GM12878 (cell line): ENCODE measurements around the gene CDC25A. TPM values are rescaled to one million over a fixed set of nuclear protein-coding genes. Genes with fewer than 3 reads are reported as not detected.

Experiments
- ATAC-seq: fragments of 200-7000 bp; cut with Tn5 transposase; 3 replicates; pipeline ENCODE4 v1.9.1; 2020; ENCODE audit warnings: mild to moderate bottlenecking, moderate library complexity
- BruUV-seq: library from RNA; stranded (reverse); fragments of 400-500 nt; replicated peaks from 2 replicates; lab custom pipeline; 2021; lab: Mats Ljungman, UMichigan
- CTCF ChIA-PET: fragments of 300-600 bp; sonication (Branson Sonifier 250); formaldehyde crosslinking; extraction: SDS; loops from one replicate; lab custom pipeline; 2021; ENCODE audit warnings: inconsistent platforms; lab: Yijun Ruan, JAX
- POLR2A ChIA-PET: fragments of 350-600 bp; formaldehyde crosslinking; extraction: SDS; loops from one replicate; lab custom pipeline; 2021; ENCODE audit warnings: inconsistent platforms; lab: Charles Lee
- RAD21 ChIA-PET: fragments of 300-600 bp; sonication (Branson Sonifier 250); formaldehyde crosslinking; loops from one replicate; lab custom pipeline; 2023; ENCODE audit warnings: antibody characterized with exemption; ENCODE audit not compliant: unreplicated experiment; lab: Charles Lee
- SMC1A ChIA-PET: fragments of 300-600 bp; sonication (Branson Sonifier 250); formaldehyde crosslinking; loops from one replicate; lab custom pipeline; 2023; ENCODE audit not compliant: unreplicated experiment, uncharacterized antibody; lab: Charles Lee
- DNase-seq: peaks from one replicate; pipeline ENCODE4 v3.0.0-alpha.2; 2011; ENCODE audit warnings: low read depth, low spot score
- FAIRE-seq: peaks from 3 replicates; lab custom pipeline; 2011; peaks lifted over from hg19 to GRCh38; lab: Jason Lieb, UNC
- H2AFZ ChIP-seq: 2 replicates; pipeline ENCODE4 v1.6.0; 2011; ENCODE audit warnings: low read depth, low read length, control low read depth; ENCODE audit not compliant: control insufficient read depth
- H3K27ac ChIP-seq: 2 replicates; pipeline ENCODE4 v1.5.1; 2011; ENCODE audit warnings: control low read depth; ENCODE audit not compliant: control insufficient read depth, insufficient read depth
- H3K27me3 ChIP-seq, 2 experiments: replicated peaks in 1 of 2; 2 replicates each; pipeline versions ENCODE4 v1.6.0 to v1.6.1; 2011; ENCODE audit warnings: low read length in 1 of 2; ENCODE audit not compliant: control insufficient read depth in 2 of 2, insufficient read depth in 2 of 2
- H3K36me3 ChIP-seq, 2 experiments: 2 replicates each; pipeline ENCODE4 v1.5.1; 2011; ENCODE audit warnings: low read length in 1 of 2; ENCODE audit not compliant: control insufficient read depth in 2 of 2, insufficient read depth in 2 of 2
- H3K4me1 ChIP-seq: 2 replicates; pipeline ENCODE4 v1.6.1; 2011; ENCODE audit warnings: mild to moderate bottlenecking, low read length, moderate library complexity, mixed read lengths; ENCODE audit not compliant: control insufficient read depth, insufficient read depth
- H3K4me2 ChIP-seq: 2 replicates; pipeline ENCODE4 v1.6.0; 2011; ENCODE audit warnings: control low read depth; ENCODE audit not compliant: control insufficient read depth, insufficient read depth
- H3K4me3 ChIP-seq: fragments of 200-600 bp; sonication (generic); 2 replicates; pipeline ENCODE4 v1.5.1; 2016
- H3K79me2 ChIP-seq: 2 replicates; pipeline ENCODE4 v1.6.0; 2011; ENCODE audit warnings: low read length; ENCODE audit not compliant: control insufficient read depth, insufficient read depth
- H3K9ac ChIP-seq: 2 replicates; pipeline ENCODE4 v1.8.0; 2011; ENCODE audit warnings: low read length, control low read depth, mixed read lengths; ENCODE audit not compliant: control insufficient read depth, insufficient read depth
- H3K9me3 ChIP-seq: replicated peaks from 3 replicates; pipeline ENCODE4 v1.5.1; 2011; ENCODE audit warnings: mild to moderate bottlenecking, low read length; ENCODE audit not compliant: control insufficient read depth, insufficient read depth
- H4K20me1 ChIP-seq: 2 replicates; pipeline ENCODE4 v1.6.0; 2011; ENCODE audit not compliant: control insufficient read depth, insufficient read depth
- CBX3 ChIP-seq: fragments of 200-600 bp; sonication (generic); IDR thresholded peaks from 2 replicates; pipeline ENCODE4 v1.6.1; 2016; ENCODE audit warnings: low read depth, borderline replicate concordance
- CHD1 ChIP-seq: IDR thresholded peaks from 2 replicates; pipeline ENCODE4 v1.6.1; 2012; ENCODE audit warnings: low read depth, low read length, improper control_type of control experiment
- FOS ChIP-seq: IDR thresholded peaks from 3 replicates; pipeline ENCODE4 v1.6.1; 2011; ENCODE audit warnings: borderline replicate concordance; ENCODE audit not compliant: insufficient read length; ENCODE audit errors: extremely low read depth
- HCFC1 ChIP-seq: fragments of 150-350 bp; IDR thresholded peaks from 2 replicates; pipeline ENCODE4 v1.6.1; 2014; ENCODE audit warnings: low read length
- IKZF1 ChIP-seq: fragments of 450-650 bp; conservative IDR thresholded peaks from 2 replicates; pipeline ENCODE4 v1.6.1; 2017; ENCODE audit warnings: antibody characterized with exemption, mild to moderate bottlenecking
- NFIC ChIP-seq: IDR thresholded peaks from 2 replicates; pipeline ENCODE4 v1.6.1; 2012; ENCODE audit warnings: low read depth, mild to moderate bottlenecking, inconsistent platforms, low read length, moderate library complexity
- POLR2A ChIP-seq: IDR thresholded peaks from 2 replicates; pipeline ENCODE4 v1.6.1; 2011; ENCODE audit warnings: low read depth, mild to moderate bottlenecking, low read length
- RAD21 ChIP-seq: IDR thresholded peaks from 2 replicates; pipeline ENCODE4 v1.6.1; 2011; ENCODE audit warnings: mild to moderate bottlenecking, low read depth, low read length, moderate library complexity; ENCODE audit not compliant: insufficient read depth
- RAD51 ChIP-seq: fragments of 450-650 bp; IDR thresholded peaks from 2 replicates; pipeline ENCODE4 v1.6.1; 2016; ENCODE audit warnings: moderate library complexity, mild to moderate bottlenecking, inconsistent platforms
- TCF3 ChIP-seq: IDR thresholded peaks from 2 replicates; pipeline ENCODE4 v1.6.1; 2012; ENCODE audit warnings: low read depth, mild to moderate bottlenecking, low read length, borderline replicate concordance; ENCODE audit not compliant: insufficient read depth
- ZNF274 ChIP-seq: IDR thresholded peaks from one replicate; pipeline ENCODE4 v1.8.0; 2011; ENCODE audit not compliant: insufficient read length, insufficient read depth
- WGBS: methylation state at CpG from one replicate; pipeline ENCODE4 v1.1.6; 2016; ENCODE audit warnings: low lambda C conversion rate; ENCODE audit not compliant: insufficient replicate concordance, insufficient coverage; ENCODE audit errors: missing lambda C conversion rate; 5-methylcytosine and 5-hydroxymethylcytosine counted together
- in situ Hi-C: fragments of 300-500 bp; cut with MboI; formaldehyde crosslinking; loops from 9 replicates; pipeline ENCODE4 v1.14.3; 2018; ENCODE audit warnings: mixed read lengths
- intact Hi-C: fragments of 100-400 bp; cut with micrococcal nuclease; formaldehyde crosslinking; loops from one replicate; pipeline ENCODE4 v1.14.2; 2022; ENCODE audit not compliant: unreplicated experiment
- polyA plus RNA-seq, 11 experiments: library from polyadenylated mRNA; depleted of rRNA in 4 of 11; unstranded in 6 of 11; stranded (reverse) in 5 of 11; fragments of >200 nt; fragmentation: Nextera tagmentation in 4 of 11; fragmentation: Illumina TruSeq in 1 of 11; extraction: Ambion mirVana in 4 of 11; extraction: Trizol in 1 of 11; gene quantifications; 1 replicate in 1 of 11; 2 replicates in 10 of 11; pipeline versions ENCODE4 v1.2.1 to v1.2.3, GENCODE V29; 2011 to 2016; ENCODE audit warnings: inconsistent platforms in 2 of 11, missing spikeins in 2 of 11, low read depth in 1 of 11
- total RNA-seq, 4 experiments: library from RNA; depleted of rRNA in 3 of 4; stranded (reverse); fragments of >200 nt in 3 of 4; fragmentation: Illumina TruSeq in 1 of 4; extraction: Trizol in 1 of 4; gene quantifications; 2 replicates each; pipeline versions ENCODE4 v1.2.1 to v1.2.3, GENCODE V29; 2013 to 2021
- TF ChIP-seq, protein P1 (sequence below): IDR thresholded peaks from 2 replicates; pipeline ENCODE4 v1.6.1; 2011; ENCODE audit warnings: borderline replicate concordance, low read depth, mild to moderate bottlenecking, moderate library complexity, low read length; ENCODE audit not compliant: insufficient read depth, poor library complexity, severe bottlenecking
- TF ChIP-seq, protein P2 (sequence below): fragments of 450-650 bp; formaldehyde crosslinking; IDR thresholded peaks from 2 replicates; pipeline ENCODE4 v1.5.0; 2022; ENCODE audit warnings: mild to moderate bottlenecking, missing genetic modification characterization
- TF ChIP-seq, protein P3 (sequence below): IDR thresholded peaks from 2 replicates; pipeline ENCODE4 v1.6.1; 2012; ENCODE audit warnings: mild to moderate bottlenecking, low read depth, low read length

Gene CDC25A
- total and polyA plus RNA-seq, 10 of the 15 experiments (the other 5 are each of a cell fraction or from before 2014, with no cell fraction given): 2.9 to 36.6 (median 26.9) TPM

DNA sequence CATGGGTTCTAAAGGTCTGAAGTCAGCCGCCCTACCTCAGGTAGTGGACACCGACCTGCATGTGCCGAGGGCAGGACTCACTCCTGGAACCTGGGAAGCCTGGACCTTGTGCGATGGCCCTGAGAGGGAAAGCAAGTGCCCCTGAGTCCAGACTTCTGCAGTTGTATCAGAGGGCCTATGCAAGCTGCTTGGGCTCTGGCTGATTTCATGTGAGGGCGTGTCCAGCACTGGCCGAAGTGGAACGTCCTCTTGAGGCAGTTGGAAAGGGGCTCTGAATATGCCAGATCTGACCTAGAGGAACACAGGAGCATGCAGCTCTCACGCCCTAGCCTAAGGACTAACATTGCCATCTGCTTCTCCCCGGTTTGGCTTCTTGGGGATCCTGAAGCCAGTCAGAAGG, 32.5 kb upstream of the CDC25A start (continued):
- TF ChIP-seq, protein P1, sequence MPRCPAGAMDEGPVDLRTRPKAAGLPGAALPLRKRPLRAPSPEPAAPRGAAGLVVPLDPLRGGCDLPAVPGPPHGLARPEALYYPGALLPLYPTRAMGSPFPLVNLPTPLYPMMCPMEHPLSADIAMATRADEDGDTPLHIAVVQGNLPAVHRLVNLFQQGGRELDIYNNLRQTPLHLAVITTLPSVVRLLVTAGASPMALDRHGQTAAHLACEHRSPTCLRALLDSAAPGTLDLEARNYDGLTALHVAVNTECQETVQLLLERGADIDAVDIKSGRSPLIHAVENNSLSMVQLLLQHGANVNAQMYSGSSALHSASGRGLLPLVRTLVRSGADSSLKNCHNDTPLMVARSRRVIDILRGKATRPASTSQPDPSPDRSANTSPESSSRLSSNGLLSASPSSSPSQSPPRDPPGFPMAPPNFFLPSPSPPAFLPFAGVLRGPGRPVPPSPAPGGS: no peak
- TF ChIP-seq ZNF274 (no peak), NFIC (no peak), FOS (no peak), TCF3 (no peak), IKZF1 (no peak)
- TF ChIP-seq, protein P2, sequence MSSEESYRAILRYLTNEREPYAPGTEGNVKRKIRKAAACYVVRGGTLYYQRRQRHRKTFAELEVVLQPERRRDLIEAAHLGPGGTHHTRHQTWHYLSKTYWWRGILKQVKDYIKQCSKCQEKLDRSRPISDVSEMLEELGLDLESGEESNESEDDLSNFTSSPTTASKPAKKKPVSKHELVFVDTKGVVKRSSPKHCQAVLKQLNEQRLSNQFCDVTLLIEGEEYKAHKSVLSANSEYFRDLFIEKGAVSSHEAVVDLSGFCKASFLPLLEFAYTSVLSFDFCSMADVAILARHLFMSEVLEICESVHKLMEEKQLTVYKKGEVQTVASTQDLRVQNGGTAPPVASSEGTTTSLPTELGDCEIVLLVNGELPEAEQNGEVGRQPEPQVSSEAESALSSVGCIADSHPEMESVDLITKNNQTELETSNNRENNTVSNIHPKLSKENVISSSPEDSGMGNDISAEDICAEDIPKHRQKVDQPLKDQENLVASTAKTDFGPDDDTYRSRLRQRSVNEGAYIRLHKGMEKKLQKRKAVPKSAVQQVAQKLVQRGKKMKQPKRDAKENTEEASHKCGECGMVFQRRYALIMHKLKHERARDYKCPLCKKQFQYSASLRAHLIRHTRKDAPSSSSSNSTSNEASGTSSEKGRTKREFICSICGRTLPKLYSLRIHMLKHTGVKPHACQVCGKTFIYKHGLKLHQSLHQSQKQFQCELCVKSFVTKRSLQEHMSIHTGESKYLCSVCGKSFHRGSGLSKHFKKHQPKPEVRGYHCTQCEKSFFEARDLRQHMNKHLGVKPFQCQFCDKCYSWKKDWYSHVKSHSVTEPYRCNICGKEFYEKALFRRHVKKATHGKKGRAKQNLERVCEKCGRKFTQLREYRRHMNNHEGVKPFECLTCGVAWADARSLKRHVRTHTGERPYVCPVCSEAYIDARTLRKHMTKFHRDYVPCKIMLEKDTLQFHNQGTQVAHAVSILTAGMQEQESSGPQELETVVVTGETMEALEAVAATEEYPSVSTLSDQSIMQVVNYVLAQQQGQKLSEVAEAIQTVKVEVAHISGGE (CRISPR knock-in tag): no peak

DNA sequence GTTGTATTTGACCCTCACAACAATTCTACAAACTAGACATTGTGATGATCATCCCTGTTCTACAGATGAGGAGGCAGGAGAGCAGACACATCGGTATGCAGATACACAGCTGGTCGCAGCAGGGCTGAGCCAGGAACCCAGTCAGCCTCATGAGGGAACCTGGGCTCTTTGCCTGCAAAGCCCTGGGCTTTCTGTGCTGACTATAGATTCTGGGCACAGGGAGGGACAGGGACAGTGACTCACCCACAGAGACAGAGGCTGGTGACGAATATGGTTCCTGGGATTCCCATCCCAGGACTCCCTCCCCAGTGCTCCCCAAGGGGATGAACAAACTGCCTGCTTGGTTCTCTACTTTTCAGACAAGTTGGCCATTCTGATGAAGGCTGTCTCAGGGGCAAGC, 31.3 kb upstream of the CDC25A start:
- FAIRE-seq (no peak), ATAC-seq (no peak), DNase-seq (no peak)
- Histone ChIP-seq H3K36me3 (no peaks in the 10 kb centered on the region), H3K4me2 (no peak overlapping the region), H3K27ac (no peak overlapping the region), H4K20me1 (no peaks in the 10 kb centered on the region), H3K4me3 (no peak overlapping the region), H3K27me3 (no peaks in the 10 kb centered on the region), H3K79me2 (no peaks in the 10 kb centered on the region), H2AFZ (no peak overlapping the region), H3K4me1 (peaks cover 33% of the 10 kb centered on the region), H3K9ac (no peak overlapping the region), H3K9me3 (no peaks in the 10 kb centered on the region; the same call in 2 of the 3 replicates)
- in situ Hi-C loops: no loop called here
- ChIA-PET POLR2A (no interaction called here), CTCF (interaction anchor here (0.7 to 1.2 kb wide), 2 partner anchors 36 to 217 kb away, joined by 3 to 4 read pairs; no protein-coding TSS in a partner anchor), RAD21 (no interaction called here), SMC1A (no interaction called here)
- intact Hi-C loops: no loop called here
- WGBS: 48% methylated on average over 3 of the region's 3 CpGs
- BruUV-seq: no TSS peak
- TF ChIP-seq HCFC1: no peak
- no peak for TF ChIP-seq CBX3
- no peak for TF ChIP-seq POLR2A
- no peak for TF ChIP-seq RAD51
- no peak for TF ChIP-seq CHD1
- no peak for TF ChIP-seq RAD21
- TF ChIP-seq, protein P3, sequence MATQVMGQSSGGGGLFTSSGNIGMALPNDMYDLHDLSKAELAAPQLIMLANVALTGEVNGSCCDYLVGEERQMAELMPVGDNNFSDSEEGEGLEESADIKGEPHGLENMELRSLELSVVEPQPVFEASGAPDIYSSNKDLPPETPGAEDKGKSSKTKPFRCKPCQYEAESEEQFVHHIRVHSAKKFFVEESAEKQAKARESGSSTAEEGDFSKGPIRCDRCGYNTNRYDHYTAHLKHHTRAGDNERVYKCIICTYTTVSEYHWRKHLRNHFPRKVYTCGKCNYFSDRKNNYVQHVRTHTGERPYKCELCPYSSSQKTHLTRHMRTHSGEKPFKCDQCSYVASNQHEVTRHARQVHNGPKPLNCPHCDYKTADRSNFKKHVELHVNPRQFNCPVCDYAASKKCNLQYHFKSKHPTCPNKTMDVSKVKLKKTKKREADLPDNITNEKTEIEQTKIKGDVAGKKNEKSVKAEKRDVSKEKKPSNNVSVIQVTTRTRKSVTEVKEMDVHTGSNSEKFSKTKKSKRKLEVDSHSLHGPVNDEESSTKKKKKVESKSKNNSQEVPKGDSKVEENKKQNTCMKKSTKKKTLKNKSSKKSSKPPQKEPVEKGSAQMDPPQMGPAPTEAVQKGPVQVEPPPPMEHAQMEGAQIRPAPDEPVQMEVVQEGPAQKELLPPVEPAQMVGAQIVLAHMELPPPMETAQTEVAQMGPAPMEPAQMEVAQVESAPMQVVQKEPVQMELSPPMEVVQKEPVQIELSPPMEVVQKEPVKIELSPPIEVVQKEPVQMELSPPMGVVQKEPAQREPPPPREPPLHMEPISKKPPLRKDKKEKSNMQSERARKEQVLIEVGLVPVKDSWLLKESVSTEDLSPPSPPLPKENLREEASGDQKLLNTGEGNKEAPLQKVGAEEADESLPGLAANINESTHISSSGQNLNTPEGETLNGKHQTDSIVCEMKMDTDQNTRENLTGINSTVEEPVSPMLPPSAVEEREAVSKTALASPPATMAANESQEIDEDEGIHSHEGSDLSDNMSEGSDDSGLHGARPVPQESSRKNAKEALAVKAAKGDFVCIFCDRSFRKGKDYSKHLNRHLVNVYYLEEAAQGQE: no peak
